ENCODE measurements around the gene VPS54.
A peak's percentile ranks its signal among the peaks of the same experiment; 100 is the strongest.
"Not testable (repeated sequence)": the region's sequence is repeated elsewhere in the genome, so short reads cannot be mapped to it uniquely, and the experiment has no call there.

The VPS54 gene

GRCh38 chr2:63874204-63875130 lies 144.8 kb downstream of the VPS54 start:
- no peak for DNase-seq

GRCh38 chr2:63872571-63873328 lies 146.5 kb downstream of the VPS54 start:
- DNase-seq = no peak

- DNase-seq = no peak
Observed at GRCh38 chr2:63871864-63872263, 147.4 kb downstream of the VPS54 start.

- no peak for DNase-seq
Observed at GRCh38 chr2:63870679-63871078, 148.5 kb downstream of the VPS54 start.

- no peak for DNase-seq
Observed at GRCh38 chr2:63866009-63866709, 153.1 kb downstream of the VPS54 start.

- no peak for DNase-seq
Observed at GRCh38 chr2:63865159-63865799, 153.9 kb downstream of the VPS54 start.

GRCh38 chr2:63863707-63864106 lies 155.5 kb downstream of the VPS54 start:
- DNase-seq = no peak

- DNase-seq = no peak
Observed at GRCh38 chr2:63862806-63863205, 156.4 kb downstream of the VPS54 start.

GRCh38 chr2:63861220-63861822 lies 157.9 kb downstream of the VPS54 start:
- DNase-seq = peak in 11 of 56 donors; percentile 4 to 63 (median 12)

GRCh38 chr2:63858291-63858690 lies 160.9 kb downstream of the VPS54 start:
- no peak for DNase-seq

GRCh38 chr2:63856303-63856603 lies 163.0 kb downstream of the VPS54 start:
- DNase-seq = no peak

- DNase-seq = no peak
Observed at GRCh38 chr2:63855418-63856302, 163.6 kb downstream of the VPS54 start.

- no peak for DNase-seq
Observed at GRCh38 chr2:63853527-63854310, 165.5 kb downstream of the VPS54 start.

- no peak for DNase-seq
Observed at GRCh38 chr2:63851691-63852311, 167.4 kb downstream of the VPS54 start.

- no peak for DNase-seq
Observed at GRCh38 chr2:63850649-63851048, 168.6 kb downstream of the VPS54 start.

GRCh38 chr2:63850204-63850571 lies 169.0 kb downstream of the VPS54 start:
- DNase-seq = no peak

- DNase-seq = peak in 5 of 56 donors; percentile 4 to 26 (median 10)
Observed at GRCh38 chr2:63849381-63850203, 169.6 kb downstream of the VPS54 start.

- DNase-seq = not testable (repeated sequence)
Observed at GRCh38 chr2:63847571-63847970, 171.7 kb downstream of the VPS54 start.
